K562 (cell line): ENCODE results near the gene DNAAF1. TPM values are rescaled to one million over a fixed set of nuclear protein-coding genes. Genes with fewer than 3 reads are reported as not detected.
A peak's percentile ranks its signal among the peaks of the same experiment; 100 is the strongest.

Experiments used
- ATAC-seq: fragments of 200-7000 bp; cut with Tn5 transposase; 3 replicates; pipeline ENCODE4 v1.9.1; 2020; ENCODE audit warnings: moderate library complexity
- BruUV-seq: library from RNA; stranded (reverse); fragments of 400-500 nt; replicated peaks from 2 replicates; lab custom pipeline; 2021; lab: Mats Ljungman, UMichigan
- CTCF ChIA-PET: fragments of 300-600 bp; formaldehyde crosslinking; extraction: SDS; loops from one replicate; lab custom pipeline; 2021; ENCODE audit warnings: low intra/inter-chr PET ratio; lab: Yijun Ruan, JAX
- POLR2A ChIA-PET: fragments of 300-600, 350-650 bp; sonication (Branson Sonifier 250); formaldehyde crosslinking; extraction: SDS; loops from one replicate; lab custom pipeline; 2021; ENCODE audit warnings: antibody characterized with exemption, inconsistent platforms; lab: Yijun Ruan, JAX
- DNase-seq, 4 experiments: peaks; one replicate each; pipeline versions ENCODE4 v3.0.0 to v3.0.0-alpha.2; 2011 to 2018; ENCODE audit warnings: low spot score in 3 of 4, mixed read lengths in 3 of 4; ENCODE audit errors: extremely low read depth in 1 of 4
- FAIRE-seq: peaks from 2 replicates; lab custom pipeline; 2011; peaks lifted over from hg19 to GRCh38; lab: Jason Lieb, UNC
- H2AFZ ChIP-seq: 2 replicates; pipeline ENCODE4 v1.6.0; 2011; ENCODE audit warnings: low read depth, low read length, control low read depth, inconsistent platforms
- H3K27ac ChIP-seq: fragments of 200-600 bp; 3 replicates; pipeline ENCODE4 v1.8.0; 2011; ENCODE audit warnings: low read depth, mild to moderate bottlenecking, control low read depth, inconsistent platforms, low read length, moderate library complexity, mixed read lengths; ENCODE audit errors: extremely low read depth
- H3K27me3 ChIP-seq, 2 experiments: fragments of 300-600 bp in 1 of 2; 2 replicates in 1 of 2; 3 replicates in 1 of 2; pipeline versions ENCODE4 v1.6.0 to v1.8.0; 2011; ENCODE audit warnings: inconsistent platforms in 2 of 2, low read length in 2 of 2, mild to moderate bottlenecking in 1 of 2, mixed read lengths in 1 of 2, moderate library complexity in 1 of 2; ENCODE audit not compliant: control insufficient read depth in 2 of 2, insufficient read depth in 2 of 2
- H3K36me3 ChIP-seq: fragments of 300-600 bp; 3 replicates; pipeline ENCODE4 v1.8.0; 2011; ENCODE audit warnings: mild to moderate bottlenecking, low read length, inconsistent platforms; ENCODE audit not compliant: control insufficient read depth, insufficient read depth
- H3K4me1 ChIP-seq, 2 experiments: fragments of 200-600 bp in 1 of 2; replicated peaks in 1 of 2; 2 replicates in 1 of 2; 3 replicates in 1 of 2; pipeline versions ENCODE4 v1.5.1 to v1.8.0; 2011; ENCODE audit warnings: inconsistent platforms in 2 of 2, low read length in 2 of 2, mild to moderate bottlenecking in 1 of 2, mixed read lengths in 1 of 2, moderate library complexity in 1 of 2; ENCODE audit not compliant: control insufficient read depth in 2 of 2, insufficient read depth in 2 of 2
- H3K4me2 ChIP-seq: 2 replicates; pipeline ENCODE4 v1.6.1; 2011; ENCODE audit warnings: low read length, control low read depth, inconsistent platforms, mixed read lengths; ENCODE audit not compliant: insufficient read depth
- H3K4me3 ChIP-seq: fragments of 200-600 bp; sonication (generic), shearing (Covaris generic); 2 replicates; pipeline ENCODE4 v1.5.1; 2016; ENCODE audit warnings: control low read depth, inconsistent platforms
- H3K79me2 ChIP-seq: fragments of 200-600 bp; 3 replicates; pipeline ENCODE4 v1.8.0; 2011; ENCODE audit warnings: low read length, inconsistent platforms; ENCODE audit not compliant: control insufficient read depth, insufficient read depth
- H3K9ac ChIP-seq, 2 experiments: 2 replicates each; pipeline versions ENCODE4 v1.6.0 to v1.6.1; 2011; ENCODE audit warnings: low read depth in 2 of 2, low read length in 2 of 2, control low read depth in 1 of 2, inconsistent platforms in 1 of 2, mild to moderate bottlenecking in 1 of 2, mixed read lengths in 1 of 2; ENCODE audit not compliant: insufficient read depth in 1 of 2
- H3K9me1 ChIP-seq: one replicate; pipeline ENCODE4 v1.6.0; 2011; ENCODE audit warnings: inconsistent platforms, mild to moderate bottlenecking, low read length, moderate library complexity; ENCODE audit not compliant: control insufficient read depth, insufficient read depth
- H3K9me3 ChIP-seq: replicated peaks from 2 replicates; pipeline ENCODE4 v1.5.1; 2011; ENCODE audit warnings: low read depth, low read length, inconsistent platforms; ENCODE audit not compliant: control insufficient read depth, insufficient read depth
- H4K20me1 ChIP-seq: replicated peaks from 2 replicates; pipeline ENCODE4 v1.6.1; 2011; ENCODE audit warnings: low read length, inconsistent platforms, mixed read lengths; ENCODE audit not compliant: control insufficient read depth, insufficient read depth
- CTCF ChIP-seq, 3 experiments: IDR thresholded peaks in 2 of 3; conservative IDR thresholded peaks in 1 of 3; 2 replicates each; pipeline ENCODE4 v1.5.1; 2011 to 2012; ENCODE audit warnings: low read length in 3 of 3, mild to moderate bottlenecking in 3 of 3, control low read depth in 2 of 3, improper control_type of control experiment in 1 of 3, inconsistent platforms in 1 of 3, low read depth in 1 of 3, mixed read lengths in 1 of 3, moderate library complexity in 1 of 3; ENCODE audit not compliant: insufficient read depth in 2 of 3
- ELF2 ChIP-seq: fragments of 250-450 bp; sonication (Bioruptor Pico); IDR thresholded peaks from 2 replicates; pipeline ENCODE4 v1.5.0; 2021; ENCODE audit warnings: mild to moderate bottlenecking
- RBM25 ChIP-seq: fragments of 200-400 bp; formaldehyde crosslinking; IDR thresholded peaks from 2 replicates; pipeline ENCODE4 v1.6.1; 2018; ENCODE audit warnings: low read length, low read depth, moderate library complexity; ENCODE audit not compliant: severe bottlenecking
- SRSF3 ChIP-seq: fragments of 200-400 bp; formaldehyde crosslinking; IDR thresholded peaks from 2 replicates; pipeline ENCODE4 v1.6.1; 2016; ENCODE audit warnings: mild to moderate bottlenecking, low read length, moderate library complexity; ENCODE audit not compliant: insufficient read depth
- ZNF347 ChIP-seq: fragments of 450-650 bp; formaldehyde crosslinking; IDR thresholded peaks from 2 replicates; pipeline ENCODE4 v1.4.0; 2020; ENCODE audit warnings: low read depth, mild to moderate bottlenecking, moderate library complexity
- WGBS: fragments of 100-300 bp; shearing (Covaris generic); methylation state at CpG from one replicate; pipeline ENCODE4 v1.1.6; 2016; ENCODE audit warnings: low coverage, mixed read lengths; ENCODE audit not compliant: insufficient coverage; ENCODE audit errors: missing lambda C conversion rate; 5-methylcytosine and 5-hydroxymethylcytosine counted together
- in situ Hi-C: fragments of 300-500 bp; cut with MboI; formaldehyde crosslinking; loops from 4 replicates; pipeline ENCODE4 v1.15.0; 2018; ENCODE audit warnings: inconsistent platforms, mixed read lengths
- intact Hi-C: fragments of 100-400 bp; cut with micrococcal nuclease; formaldehyde crosslinking; loops from 2 replicates; pipeline ENCODE4 v1.14.2; 2022
- polyA plus RNA-seq, 8 experiments: library from polyadenylated mRNA; depleted of rRNA in 4 of 8; stranded (reverse) in 5 of 8; unstranded in 3 of 8; fragments of >200 nt; fragmentation: Nextera tagmentation in 2 of 8; fragmentation: Illumina TruSeq in 1 of 8; extraction: Ambion mirVana in 2 of 8; extraction: Trizol in 1 of 8; gene quantifications; 2 replicates each; pipeline versions ENCODE4 v1.2.1 to v1.2.3, GENCODE V29; 2011 to 2014; ENCODE audit warnings: inconsistent platforms in 1 of 8, missing spikeins in 1 of 8
- total RNA-seq, 7 experiments: library from RNA; depleted of rRNA in 6 of 7; stranded (reverse); fragments of >200 nt in 6 of 7; fragmentation: Illumina TruSeq in 2 of 7; extraction: Trizol in 2 of 7; gene quantifications; 2 replicates each; pipeline versions ENCODE4 v1.2.1 to v1.2.3, GENCODE V29; 2011 to 2021; ENCODE audit warnings: low replicate concordance in 1 of 7
- TF ChIP-seq, protein P1 (sequence below), 2 experiments: fragments of 450-650 bp in 1 of 2; sonication (generic) in 1 of 2; formaldehyde crosslinking in 1 of 2; IDR thresholded peaks in 1 of 2; conservative IDR thresholded peaks in 1 of 2; 2 replicates each; pipeline versions ENCODE4 v1.6.1 to v1.8.1; 2016 to 2023; ENCODE audit warnings: mild to moderate bottlenecking in 2 of 2, moderate library complexity in 2 of 2, inconsistent platforms in 1 of 2, missing genetic modification reagents in 1 of 2

Gene DNAAF1
- total and polyA plus RNA-seq, 9 of the 15 experiments (the other 6 are each of a cell fraction or from before 2014, with no cell fraction given), result 0.01 TPM; not detected in 8

- intact Hi-C loops (no loop called here), in situ Hi-C loops (no loop called here)
- H3K79me2 ChIP-seq, result no peaks in the 10 kb centered on the region
- TF ChIP-seq SRSF3, result no peak
- TF ChIP-seq RBM25, result peak; percentile 4
- no peak for TF ChIP-seq ZNF347 (CRISPR knock-in tag)
- TF ChIP-seq CTCF (IDR thresholded peaks at IDR 0.05 in 2 of 3, conservative IDR thresholded peaks at IDR 0.05 in 1 of 3; ENCODE audit: insufficient read depth in 2 of 3, low read depth in 1 of 3, low read length in 3 of 3), result peak; percentile 22 to 48 (median 39); a peak in 4 of 6 replicates
- TF ChIP-seq ELF2 (CRISPR knock-in tag), result no peak
- TF ChIP-seq, protein P1, sequence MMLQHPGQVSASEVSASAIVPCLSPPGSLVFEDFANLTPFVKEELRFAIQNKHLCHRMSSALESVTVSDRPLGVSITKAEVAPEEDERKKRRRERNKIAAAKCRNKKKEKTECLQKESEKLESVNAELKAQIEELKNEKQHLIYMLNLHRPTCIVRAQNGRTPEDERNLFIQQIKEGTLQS (IDR thresholded peaks at IDR 0.05), result no peak
- TF ChIP-seq, protein P1 (CRISPR knock-in tag; conservative IDR thresholded peaks at IDR 0.05), result no peak
- TF ChIP-seq, all 486 proteins: peak for 2
- Histone ChIP-seq H3K27me3 (peaks cover 16 to 43% of the 10 kb centered on the region in 2 experiments; a peak in 4 of 5 replicates), H3K27ac (no peak overlapping the region), H3K9me1 (no peaks in the 10 kb centered on the region), H3K4me2 (no peak overlapping the region), H4K20me1 (no peaks in the 10 kb centered on the region), H3K4me3 (no peak overlapping the region), H3K9me3 (no peaks in the 10 kb centered on the region), H2AFZ (no peak overlapping the region), H3K36me3 (no peaks in the 10 kb centered on the region), H3K9ac (no peak overlapping the region), H3K4me1 (peaks cover 6 to 13% of the 10 kb centered on the region in 2 experiments; a peak in 4 of 5 replicates)
- no TSS peak for BruUV-seq
- peak; percentile 32 for FAIRE-seq
- ChIA-PET POLR2A (no interaction called here), CTCF (no interaction called here)
- no peak for DNase-seq
- 3% methylated on average over 2 of the region's 2 CpGs for WGBS
- ATAC-seq, result no peak
Measured at GRCh38 chr16:84209989-84210388, 64.9 kb downstream of the DNAAF1 start.
